Activated CD4-positive, CD25-positive, alpha-beta regulatory T cell treated with anti-CD3 and anti-CD28 coated beads, Interleukin-2, amount 50 U/mL, for 24 hours (primary cell): ENCODE results near the gene SELENOW.
"Not testable (repeated sequence)": the region's sequence is repeated elsewhere in the genome, so short reads cannot be mapped to it uniquely, and the experiment has no call there.

Source experiments
- ATAC-seq, 2 donors: fragments of 150-1000 bp; cut with Tn5 transposase; one replicate each; pipeline ENCODE4 v1.10.0; 2021; ENCODE audit warnings: mild to moderate bottlenecking in 1 of 2, moderate library complexity in 1 of 2

SELENOW gene

DNA sequence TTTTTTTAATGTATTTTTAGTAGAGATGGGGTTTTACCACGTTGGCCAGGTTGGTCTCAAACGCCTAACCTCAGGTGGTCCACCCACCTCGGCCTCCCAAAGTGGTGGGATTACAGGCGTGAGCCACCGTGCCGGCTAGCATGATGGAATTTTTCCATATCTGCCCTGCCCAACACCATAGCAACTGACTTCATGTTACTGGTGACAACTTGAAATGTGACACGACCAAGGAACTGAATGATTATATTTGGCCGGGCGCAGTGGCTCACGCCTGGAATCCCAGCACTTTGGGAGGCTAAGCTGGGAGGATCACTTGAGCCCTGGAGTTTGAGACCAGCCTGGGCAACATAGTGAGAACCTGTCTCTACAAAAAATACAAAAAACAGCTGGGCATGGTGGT lies 8.8 kb downstream of the SELENOW start:
- ATAC-seq: not testable (repeated sequence)

DNA sequence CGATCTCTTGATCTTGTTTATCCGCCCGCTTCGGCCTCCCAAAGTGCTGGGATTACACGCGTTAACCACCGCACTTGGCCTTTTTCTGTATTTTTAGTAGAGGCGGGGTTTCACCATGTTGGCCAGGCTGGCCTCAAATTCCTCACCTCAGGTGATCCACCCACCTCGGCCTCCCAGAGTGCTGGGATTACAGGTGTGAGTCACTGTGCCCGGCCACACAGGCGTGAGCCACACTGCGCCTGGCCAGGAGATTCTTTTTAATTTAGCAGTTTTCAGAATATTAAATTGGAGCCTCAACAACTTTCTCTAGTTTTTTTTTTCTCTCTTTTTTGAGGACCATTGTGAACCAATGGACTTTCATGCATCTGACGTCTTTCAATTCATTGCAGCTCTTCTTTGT lies 11.3 kb downstream of the SELENOW start:
- ATAC-seq: not testable (repeated sequence)

DNA sequence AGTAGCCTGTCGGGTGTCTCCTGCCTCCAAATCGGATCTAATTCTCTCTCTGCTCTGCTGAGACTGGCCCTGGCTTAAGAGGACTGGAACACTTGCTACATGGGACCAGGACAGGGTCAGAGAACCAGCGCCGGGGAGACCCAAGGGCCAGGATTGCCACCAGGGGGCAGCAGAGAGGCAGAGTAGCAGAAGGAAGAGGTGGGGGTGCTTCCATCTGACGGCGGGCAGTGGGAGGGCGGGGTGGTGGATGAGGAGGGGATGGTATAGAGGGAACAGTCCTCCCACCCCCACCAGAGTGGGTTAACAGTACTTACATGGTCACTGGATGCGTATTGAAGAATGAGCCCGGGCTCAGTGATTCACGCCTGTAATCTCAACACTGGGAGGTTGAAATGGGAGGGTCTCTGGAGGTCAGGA lies 11.9 kb downstream of the SELENOW start:
- peak; percentile 76 to 85 for ATAC-seq

DNA sequence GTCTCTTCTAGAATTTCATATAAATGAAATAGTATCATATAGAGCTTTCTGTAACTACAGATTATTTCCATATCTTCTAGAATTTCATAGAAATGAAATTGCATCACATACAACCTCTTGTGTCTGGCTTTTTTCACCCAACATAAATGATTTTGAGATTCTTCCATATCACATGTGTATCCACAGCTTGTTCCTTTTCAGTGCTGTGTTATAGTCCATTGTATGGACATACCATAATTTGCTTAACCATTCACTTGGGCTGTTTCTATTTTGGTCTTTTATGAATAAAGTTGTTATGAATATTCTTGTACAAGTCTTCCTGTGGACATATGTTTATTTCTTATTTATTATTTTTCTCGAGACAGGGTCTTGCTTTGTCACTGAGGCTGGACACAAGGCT lies 14.1 kb downstream of the SELENOW start:
- ATAC-seq: no peak

DNA sequence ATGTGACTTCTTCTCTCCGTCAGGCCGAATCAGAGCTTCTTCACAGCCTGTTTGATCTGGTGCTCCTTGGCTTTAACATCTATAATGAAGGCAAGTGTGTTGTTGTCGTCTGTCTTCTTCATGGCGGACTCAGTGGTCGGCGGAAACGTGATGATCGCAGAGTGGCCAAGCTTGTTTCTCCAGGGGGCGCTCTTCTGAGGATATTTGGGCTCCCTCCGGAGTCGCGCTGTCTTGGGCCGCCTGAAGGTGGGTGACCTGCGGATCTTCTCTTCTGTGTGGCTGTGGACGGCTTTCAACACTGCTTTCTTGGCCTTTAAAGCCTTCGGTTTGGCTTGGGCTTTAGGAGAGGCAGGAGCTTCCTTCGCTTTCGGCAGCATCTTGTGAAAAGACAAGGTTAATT lies 16.0 kb downstream of the SELENOW start:
- no peak for ATAC-seq

DNA sequence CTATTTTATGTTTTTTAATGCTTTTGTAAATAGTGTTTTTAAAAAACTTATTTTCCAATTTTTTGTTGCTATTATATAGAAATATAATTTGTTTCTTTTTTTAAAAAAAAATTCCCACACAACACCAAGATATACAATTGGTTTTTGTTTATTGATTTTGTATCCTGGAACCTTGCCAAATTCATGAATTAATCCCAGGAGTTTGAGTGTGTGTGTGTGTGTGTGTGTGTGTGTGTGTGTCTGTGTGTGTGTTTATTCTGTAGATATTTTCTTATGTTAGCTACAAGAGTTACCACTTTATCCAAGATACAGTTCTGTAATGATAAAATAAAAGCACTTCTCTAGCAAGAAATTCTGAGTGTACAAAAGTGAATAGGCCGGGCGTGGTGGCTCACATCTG lies 18.3 kb downstream of the SELENOW start:
- no peak for ATAC-seq

DNA sequence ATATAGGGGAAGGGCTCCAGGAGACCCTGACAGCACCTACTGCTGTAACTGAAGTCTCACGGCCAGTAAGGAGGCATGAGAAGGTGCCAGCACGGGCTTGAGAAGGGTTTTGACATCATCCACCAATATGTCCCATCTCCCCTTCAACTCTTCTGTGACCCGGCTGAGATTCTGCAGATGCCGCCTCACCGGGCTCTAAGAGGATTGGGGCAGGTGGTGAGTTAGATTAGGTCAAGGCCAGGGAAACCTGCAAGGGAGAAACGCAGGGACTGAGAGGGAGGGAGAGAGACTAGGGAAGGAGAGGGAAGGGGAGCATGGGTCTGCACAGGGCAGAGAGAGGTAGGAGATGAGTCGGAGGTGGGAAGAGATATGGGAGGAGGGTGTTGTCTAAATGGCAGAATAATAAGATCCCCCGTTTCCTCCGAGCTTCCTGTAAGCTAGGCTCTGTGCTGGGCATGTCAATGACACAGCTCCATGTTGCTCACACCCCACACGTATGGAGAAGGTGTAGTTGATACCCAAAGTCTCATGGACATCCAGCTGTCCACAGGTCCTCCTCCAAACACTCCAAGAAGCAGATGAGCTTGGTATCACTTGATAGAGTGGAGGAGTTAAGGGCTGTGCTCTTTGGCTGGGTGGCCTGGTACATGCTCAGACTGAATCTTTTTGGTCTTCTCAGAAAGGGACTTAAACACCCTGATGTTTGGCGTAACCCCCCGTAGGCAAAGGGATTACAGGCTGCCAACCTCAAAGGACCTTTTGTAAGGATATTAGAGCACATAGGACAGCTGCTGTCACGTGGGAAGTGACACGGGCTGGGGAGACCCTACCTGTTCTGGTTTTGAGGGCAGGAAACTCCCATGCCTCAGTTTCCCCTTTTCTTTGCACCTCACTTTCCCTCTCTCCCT lies 19.7 kb downstream of the SELENOW start:
- ATAC-seq: no peak

DNA sequence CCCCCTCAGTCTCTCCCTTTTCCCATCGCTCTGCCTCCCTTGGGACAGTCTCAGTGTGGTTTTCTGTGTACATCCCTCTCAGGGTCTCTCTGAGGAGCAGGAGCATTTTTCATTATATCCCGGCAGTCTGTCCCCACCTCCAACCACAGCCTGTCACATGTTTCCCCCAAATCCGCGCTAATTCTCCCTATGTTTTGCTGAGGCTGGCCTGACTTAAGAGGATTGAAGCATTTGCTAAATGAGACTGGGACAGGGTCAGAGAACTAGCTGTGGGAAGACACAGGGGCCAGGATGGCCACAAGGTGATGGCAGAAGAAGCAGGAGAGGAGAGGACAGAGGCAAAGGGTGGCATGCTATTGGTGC lies 20.4 kb downstream of the SELENOW start:
- ATAC-seq: no peak

DNA sequence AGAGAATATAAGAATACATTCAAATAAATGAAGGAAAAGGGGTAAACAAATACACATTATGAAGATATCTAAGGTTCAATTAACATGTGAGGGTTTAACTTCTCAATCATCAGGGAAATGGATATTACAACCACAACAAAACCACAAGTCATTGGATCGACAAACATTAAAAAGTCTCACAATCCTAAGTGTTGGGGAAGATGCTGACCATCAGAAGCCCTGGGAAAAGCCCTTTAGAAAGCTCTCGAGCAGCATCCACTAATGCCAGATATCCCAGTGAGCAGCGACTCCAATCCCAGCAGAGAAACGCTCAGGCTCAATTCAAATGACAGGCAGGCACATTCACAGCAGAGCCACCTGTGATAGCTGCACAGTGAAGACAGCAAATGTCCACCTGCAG lies 22.8 kb downstream of the SELENOW start:
- ATAC-seq: no peak

DNA sequence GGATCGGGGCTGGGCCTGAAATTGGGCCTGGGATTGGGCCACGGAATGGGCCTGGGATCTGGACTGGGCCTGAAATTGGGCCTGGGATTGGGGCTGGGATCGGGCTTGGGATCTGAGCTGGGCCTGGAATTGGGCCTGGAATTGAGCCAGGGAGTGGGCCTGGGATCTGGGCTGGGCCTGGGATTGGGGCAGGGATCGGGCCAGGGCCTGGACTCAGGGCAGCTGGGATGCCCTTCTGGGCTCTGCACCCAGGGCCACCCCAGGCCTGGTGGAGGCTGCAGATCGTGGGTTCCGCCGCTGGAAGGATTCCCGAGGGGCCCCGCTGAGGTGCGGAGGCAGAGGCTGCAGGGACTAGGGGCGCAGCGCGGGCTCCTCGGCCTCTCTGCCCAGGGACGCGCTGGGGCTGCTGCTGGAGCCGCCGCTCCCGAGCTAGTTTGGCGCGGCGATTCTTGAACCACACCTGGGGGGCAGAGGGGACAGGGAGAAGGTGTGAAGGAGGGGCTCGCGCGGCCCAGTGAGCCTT lies 24.1 kb downstream of the SELENOW start:
- no peak for ATAC-seq

DNA sequence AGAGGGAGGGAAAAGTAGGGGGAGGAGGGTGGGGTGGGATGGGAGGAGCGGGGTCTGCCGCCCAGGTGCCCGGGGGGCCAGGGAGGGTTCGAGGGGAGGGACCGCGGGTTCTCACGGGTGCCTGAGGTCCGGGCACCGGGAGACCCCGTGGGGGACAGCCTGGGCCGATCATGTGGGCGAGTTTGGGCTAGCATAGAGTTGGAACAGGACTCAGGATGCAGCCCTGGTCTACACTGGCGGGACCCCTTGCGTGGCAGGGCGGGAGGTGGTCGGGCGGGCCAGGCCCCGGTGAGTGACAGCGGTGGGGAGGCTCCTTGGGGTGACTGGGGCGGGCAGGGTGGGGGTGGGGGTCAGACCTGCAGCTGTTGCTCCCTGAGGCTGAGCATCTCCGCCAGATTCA lies 24.6 kb downstream of the SELENOW start:
- ATAC-seq: not testable (repeated sequence)

DNA sequence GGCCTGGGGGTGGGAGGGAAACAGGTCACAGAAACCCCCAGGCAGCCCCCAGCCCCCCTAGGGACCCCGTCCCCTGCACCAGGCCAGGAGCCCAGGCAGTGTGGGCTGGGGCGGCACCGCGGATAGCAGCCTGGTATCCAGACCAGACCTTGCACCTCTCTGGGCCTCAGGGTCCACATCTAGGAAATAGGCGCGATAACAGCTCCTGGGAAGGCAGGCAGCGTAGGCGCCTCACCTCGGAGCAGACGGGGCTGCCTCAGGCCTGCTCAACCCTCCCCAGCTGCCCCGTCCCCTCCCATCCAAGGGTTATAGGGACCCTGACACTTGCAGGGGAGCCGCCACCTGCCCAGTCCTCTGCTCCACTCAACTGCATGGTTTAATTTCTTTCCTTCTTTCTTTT lies 25.2 kb downstream of the SELENOW start:
- ATAC-seq: not testable (repeated sequence)

DNA sequence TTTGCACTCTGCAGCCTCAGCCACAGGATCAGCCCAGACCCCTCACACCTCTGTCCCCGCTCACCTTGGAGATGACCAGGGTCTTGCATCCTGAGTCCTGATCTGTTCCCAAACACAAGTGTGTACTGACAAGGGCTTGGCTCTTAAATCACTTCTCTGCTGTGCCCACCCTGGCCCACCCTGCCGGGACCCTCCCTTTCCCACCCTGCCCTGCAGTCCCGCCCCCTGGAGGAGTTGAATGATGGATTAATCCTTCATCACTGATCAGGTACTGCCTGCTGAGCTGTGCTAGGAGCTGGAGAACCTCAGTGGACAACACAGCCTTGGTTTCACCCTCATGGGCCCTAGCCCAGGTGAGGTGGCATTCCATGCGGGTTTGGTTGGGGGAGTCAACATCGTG lies 25.9 kb downstream of the SELENOW start, which contains the start of gene TPRX1:
Gene TPRX1, minus strand, starts transcription at position 101 of the 400 bp plus-strand sequence. Its CDS starts 12 bp downstream, at position 89.
- ATAC-seq: not testable (repeated sequence)

DNA sequence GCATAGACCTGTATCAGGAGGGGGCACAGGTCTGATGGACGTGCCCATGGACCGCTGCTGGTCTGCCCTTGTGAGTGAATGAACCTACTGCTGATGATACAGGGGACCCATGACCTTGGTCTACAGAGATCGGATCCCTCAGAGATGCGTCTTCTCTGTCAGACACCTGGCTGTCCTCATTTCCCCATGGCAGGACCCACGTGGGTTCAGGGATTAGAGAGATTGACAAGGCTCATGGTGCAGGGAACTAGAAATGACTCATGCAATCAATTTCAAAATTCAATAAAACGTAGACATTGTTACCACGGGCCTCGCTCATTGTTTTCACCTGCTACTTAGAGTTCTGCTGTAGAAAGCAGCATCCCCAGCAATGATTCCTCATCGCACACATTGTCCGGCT lies 26.8 kb downstream of the SELENOW start:
- ATAC-seq: no peak

DNA sequence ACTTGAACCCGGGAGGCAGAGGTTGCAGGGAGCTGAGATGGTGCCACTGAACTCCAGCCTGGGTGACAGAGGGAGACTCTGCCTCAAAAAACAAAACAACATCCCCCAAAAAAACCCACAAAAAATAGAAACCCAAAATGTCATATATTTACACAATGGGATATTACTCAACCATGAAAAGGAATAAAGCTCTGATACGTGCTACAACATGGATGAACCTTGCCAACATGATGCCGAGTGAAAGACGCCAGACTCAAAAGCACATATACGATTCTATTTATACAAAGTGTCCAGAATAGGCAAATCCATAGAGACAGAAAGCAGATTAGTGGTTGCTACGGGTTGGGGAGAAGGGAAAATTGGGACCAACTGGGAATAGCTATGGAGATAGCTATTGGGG lies 27.9 kb downstream of the SELENOW start:
- no peak for ATAC-seq

DNA sequence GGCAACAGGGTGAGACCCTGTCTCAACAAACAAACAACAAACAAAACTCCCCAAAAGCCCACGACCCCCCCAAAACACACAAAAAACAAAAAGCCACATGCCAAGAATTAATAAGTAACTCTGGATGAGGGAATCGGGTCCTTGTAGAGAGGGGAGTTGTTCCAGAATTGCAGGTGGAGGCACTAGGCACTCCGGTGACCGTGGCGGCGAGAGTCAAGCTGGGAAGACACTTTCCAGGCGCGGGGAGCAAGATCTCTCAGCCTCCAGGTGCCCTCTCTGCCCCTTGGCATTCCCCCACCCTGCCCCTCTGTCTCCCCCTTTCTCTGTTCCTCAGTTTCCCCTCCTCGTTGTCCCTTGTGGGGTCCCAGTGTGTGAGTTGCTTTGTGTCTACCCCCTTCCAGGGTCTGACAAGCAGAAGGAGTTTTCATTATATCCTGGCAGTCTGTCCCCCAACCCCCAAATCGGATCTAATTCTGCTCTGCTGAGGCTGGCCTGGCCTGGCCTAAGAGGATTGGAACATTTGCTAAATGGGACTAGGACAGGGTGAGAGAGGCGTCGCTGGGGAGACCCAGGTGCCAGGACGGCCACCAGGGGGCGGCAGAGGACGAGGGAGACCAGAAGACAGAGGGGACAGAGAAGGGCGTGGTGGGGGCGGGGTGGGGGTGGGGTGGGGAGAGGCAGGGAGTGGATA lies 34.9 kb downstream of the SELENOW start:
- ATAC-seq: peak; percentile 64 to 82

DNA sequence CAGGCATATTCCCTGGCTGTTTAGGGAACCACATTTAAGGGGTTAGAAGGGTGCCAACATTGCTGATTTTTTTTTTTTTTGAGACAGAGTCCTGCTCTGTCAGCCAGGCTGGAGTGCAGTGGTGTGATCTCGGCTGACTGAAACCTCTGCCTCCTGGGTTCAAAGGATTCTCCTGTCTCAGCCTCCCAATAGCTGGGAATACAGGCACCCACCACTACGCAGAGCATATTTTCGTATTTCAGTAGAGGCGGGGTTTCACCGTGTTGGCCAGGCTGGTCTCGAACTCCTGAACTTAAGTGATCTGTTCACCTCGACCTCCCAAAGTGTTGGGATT lies 35.5 kb downstream of the SELENOW start:
- no peak for ATAC-seq

DNA sequence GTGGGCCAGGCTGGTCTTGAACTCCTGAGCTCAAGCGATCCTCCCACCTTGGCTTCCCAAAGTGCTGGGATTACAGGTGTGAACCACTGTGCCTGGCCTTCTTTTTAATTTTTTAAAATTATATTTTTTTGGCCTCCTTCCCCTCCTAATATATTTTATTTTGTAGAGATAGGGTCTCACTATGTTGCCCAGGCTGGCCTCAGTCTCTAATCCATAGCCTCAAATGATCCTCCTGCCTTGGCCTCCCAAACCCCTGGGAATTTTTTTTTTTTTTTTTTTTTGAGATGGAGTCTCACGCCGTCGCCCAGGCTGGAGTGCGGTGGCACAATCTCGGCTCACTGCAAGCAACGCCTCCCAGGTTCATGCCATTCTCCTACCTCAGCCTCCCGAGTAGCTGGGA lies 37.8 kb downstream of the SELENOW start:
- not testable (repeated sequence) for ATAC-seq

DNA sequence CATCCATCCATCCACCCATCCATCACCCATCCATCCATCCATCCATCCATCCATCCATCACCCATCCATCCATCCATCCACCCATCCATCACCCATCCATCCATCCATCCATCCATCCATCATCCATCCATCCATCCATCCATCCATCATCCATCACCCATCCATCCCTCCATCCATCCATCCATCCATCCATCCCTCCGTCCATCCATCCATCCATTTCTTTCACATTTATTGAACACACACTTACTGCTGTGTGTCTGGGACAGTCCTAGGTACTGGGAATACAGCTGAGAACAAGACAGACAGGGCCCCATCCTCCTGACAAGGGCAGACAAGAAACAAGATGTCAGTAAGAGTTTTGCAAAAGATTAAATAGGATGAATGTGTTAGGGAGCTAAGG lies 39.7 kb downstream of the SELENOW start:
- ATAC-seq: not testable (repeated sequence)

DNA sequence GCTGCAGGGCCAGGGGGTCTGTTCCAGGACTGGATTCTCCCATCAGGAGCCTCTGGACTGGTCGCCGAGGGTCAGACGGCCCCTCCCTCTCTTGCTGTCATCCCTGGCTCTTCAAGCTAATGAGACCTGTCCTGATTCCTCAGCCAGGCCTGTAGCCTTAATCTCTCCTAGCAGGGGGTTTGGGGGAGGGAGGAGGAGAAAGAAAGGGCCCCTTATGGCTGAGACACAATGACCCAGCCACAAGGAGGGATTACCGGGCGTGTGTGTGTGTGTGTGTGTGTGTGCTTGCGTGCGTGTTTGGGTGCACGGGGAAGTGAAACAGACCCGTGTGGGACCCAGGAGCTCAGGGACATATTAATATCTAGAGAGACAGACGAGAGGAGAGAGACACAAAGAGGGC lies 41.4 kb downstream of the SELENOW start:
- ATAC-seq: no peak

DNA sequence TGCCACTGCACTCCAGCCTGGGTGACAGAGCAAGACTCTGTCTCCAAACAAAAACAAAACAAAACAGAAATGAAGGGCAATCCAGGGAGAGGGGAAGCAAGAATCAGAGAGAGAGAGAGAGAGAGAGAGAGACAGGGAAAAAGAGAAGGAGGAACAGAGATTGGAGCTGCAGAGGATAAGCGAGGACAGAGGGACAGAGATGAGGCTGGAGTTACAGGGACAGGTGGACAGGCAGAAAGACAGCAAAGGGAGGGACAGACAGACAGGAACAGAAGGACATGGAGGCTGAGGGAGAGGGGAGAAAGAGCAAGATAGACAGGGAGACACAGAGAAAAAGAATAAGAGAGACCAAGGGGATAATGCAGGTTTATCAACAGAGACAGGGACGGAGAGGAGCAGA lies 41.9 kb downstream of the SELENOW start:
- no peak for ATAC-seq

DNA sequence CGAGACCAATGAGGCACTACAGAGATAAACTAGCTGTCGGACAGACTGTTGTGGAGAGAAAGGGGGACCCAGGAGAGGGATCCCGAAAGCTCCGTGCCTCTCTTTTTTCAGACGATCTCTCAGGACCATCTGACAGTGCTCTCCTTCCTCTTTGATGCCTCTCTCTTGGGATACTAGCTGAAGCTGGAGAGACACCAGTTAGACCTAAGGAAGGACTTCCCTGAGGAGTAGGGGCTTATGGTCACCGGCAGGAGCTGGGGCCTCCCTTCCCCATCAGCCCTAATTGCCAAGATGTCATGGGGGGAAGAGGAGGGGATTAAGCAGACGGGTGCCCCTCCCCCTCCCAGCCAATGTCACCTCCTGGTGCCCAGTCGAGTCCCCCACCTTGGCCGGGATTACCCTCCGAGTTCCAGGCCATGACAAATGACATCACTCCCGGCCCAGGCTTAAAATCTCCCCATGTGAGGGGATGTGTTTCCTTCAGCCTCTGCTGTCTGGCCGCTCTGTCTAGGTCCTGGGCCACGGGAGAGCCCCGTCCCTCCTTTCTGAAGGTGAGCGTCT lies 43.0 kb downstream of the SELENOW start, which contains the start of gene CRX:
Gene CRX, plus strand, starts transcription at position 478 of the 561 bp plus-strand sequence. CDS start 12,507 bp downstream, outside the sequence.
- ATAC-seq: no peak

DNA sequence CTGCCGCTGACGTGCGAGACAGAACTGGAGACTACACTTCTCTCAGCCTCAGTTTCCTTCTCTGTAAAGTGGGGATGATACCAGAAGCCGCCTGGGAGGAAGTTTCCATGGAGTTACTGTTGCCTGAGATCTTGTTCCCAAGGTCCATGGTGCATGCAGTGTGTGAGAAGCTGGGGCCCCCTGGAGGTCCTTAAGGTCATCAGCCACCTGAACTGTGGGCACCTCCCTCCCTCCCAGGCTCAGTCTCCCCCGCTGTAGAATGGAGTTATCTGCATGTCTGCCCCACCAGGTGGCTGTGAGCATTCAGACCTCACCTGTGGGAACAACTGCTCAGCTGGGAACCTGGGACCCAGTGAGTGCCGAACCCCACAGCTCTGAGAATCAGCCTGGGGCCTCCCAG lies 45.9 kb downstream of the SELENOW start:
- no peak for ATAC-seq
